ENCODE data around the gene TMEM63C.

Gene TMEM63C

DNA sequence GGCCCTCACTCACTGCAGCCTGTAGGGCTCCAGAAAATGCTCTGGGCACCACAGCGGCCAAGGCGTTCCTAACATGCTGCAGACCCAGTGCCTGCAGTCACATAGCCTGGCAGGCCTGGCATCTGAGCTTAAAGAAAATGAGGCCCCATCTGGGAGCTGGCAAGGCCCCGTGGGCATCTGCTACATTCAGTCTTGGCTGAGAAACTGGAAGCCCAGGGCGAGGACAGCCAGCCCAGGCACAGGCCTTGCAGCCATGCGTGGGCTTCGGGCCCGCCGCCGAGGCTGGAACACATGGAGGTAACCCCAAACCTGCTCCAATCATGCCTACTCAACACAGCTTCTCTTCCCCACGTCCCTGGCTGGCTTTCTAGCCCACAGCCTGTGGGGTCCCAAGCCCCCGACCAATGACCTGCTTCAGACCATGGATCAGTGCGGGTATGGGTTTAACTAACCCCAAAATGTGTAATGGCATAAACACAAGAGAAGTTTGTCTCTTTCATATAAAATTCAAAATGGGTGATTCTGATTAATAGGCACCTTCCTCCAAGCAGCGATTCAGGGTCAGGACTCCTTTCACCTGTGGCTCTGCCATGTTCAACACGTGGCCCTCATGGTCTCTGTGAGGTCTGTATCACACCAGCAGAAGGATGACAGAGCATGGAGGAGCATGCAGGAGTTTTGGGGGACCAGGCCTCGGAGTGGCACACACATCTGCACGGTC, 83.0 kb downstream of the TMEM63C start:
- Histone ChIP-seq H2AFZ (ENCODE audit: low read length) (no peak overlapping the region), H3K27me3 (ENCODE audit: insufficient read depth, low read length, poor library complexity, severe bottlenecking) (no peaks in the 10 kb centered on the region), H3K79me2 (ENCODE audit: insufficient read depth, low read length) (no peaks in the 10 kb centered on the region), H3K36me3 (ENCODE audit: insufficient read depth, low read length) (no peaks in the 10 kb centered on the region), H3K4me2 (ENCODE audit: low read depth, low read length, poor library complexity, severe bottlenecking) (no peak overlapping the region), H3K9ac (ENCODE audit: low read depth, low read length, poor library complexity, severe bottlenecking) (no peak overlapping the region), H3K4me1 (ENCODE audit: insufficient read depth, low read length, poor library complexity, severe bottlenecking) (peaks cover 3% of the 10 kb centered on the region), H3F3A (ENCODE audit: low read depth) (no peaks in the 10 kb centered on the region), H3K4me3 (ENCODE audit: low read length, poor library complexity, severe bottlenecking) (no peak overlapping the region), H4K20me1 (ENCODE audit: insufficient read depth, low read length, poor library complexity, severe bottlenecking) (no peaks in the 10 kb centered on the region), H3K9me3 (ENCODE audit: insufficient read depth, low read depth, low read length) (no peaks in the 10 kb centered on the region), H3K9me2 (replicated peaks; ENCODE audit: low read depth, low read length) (no peaks in the 10 kb centered on the region)
- TF ChIP-seq EZH2phosphoT487 (IDR thresholded peaks at IDR 0.05; ENCODE audit: borderline replicate concordance): no peak
- TF ChIP-seq, protein P1, sequence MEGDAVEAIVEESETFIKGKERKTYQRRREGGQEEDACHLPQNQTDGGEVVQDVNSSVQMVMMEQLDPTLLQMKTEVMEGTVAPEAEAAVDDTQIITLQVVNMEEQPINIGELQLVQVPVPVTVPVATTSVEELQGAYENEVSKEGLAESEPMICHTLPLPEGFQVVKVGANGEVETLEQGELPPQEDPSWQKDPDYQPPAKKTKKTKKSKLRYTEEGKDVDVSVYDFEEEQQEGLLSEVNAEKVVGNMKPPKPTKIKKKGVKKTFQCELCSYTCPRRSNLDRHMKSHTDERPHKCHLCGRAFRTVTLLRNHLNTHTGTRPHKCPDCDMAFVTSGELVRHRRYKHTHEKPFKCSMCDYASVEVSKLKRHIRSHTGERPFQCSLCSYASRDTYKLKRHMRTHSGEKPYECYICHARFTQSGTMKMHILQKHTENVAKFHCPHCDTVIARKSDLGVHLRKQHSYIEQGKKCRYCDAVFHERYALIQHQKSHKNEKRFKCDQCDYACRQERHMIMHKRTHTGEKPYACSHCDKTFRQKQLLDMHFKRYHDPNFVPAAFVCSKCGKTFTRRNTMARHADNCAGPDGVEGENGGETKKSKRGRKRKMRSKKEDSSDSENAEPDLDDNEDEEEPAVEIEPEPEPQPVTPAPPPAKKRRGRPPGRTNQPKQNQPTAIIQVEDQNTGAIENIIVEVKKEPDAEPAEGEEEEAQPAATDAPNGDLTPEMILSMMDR (conservative IDR thresholded peaks at IDR 0.05; ENCODE audit: low read length): no peak

- H2AFZ ChIP-seq (ENCODE audit: low read length): no peak overlapping the region
- H3K9me3 ChIP-seq (ENCODE audit: insufficient read depth, low read depth, low read length): no peaks in the 10 kb centered on the region
- no peak overlapping the region for H3K9ac ChIP-seq (ENCODE audit: low read depth, low read length, poor library complexity, severe bottlenecking)
- H3K4me1 ChIP-seq (ENCODE audit: insufficient read depth, low read length, poor library complexity, severe bottlenecking): peaks cover 6% of the 10 kb centered on the region
- no peaks in the 10 kb centered on the region for H3K9me2 ChIP-seq (replicated peaks; ENCODE audit: low read depth, low read length)
- H3K36me3 ChIP-seq (ENCODE audit: insufficient read depth, low read length): no peaks in the 10 kb centered on the region
- H3F3A ChIP-seq (ENCODE audit: low read depth): no peaks in the 10 kb centered on the region
- no peak overlapping the region for H3K4me2 ChIP-seq (ENCODE audit: low read depth, low read length, poor library complexity, severe bottlenecking)
- no peaks in the 10 kb centered on the region for H3K27me3 ChIP-seq (ENCODE audit: insufficient read depth, low read length, poor library complexity, severe bottlenecking)
- no peak overlapping the region for H3K4me3 ChIP-seq (ENCODE audit: low read length, poor library complexity, severe bottlenecking)
- TF ChIP-seq, protein P1 (conservative IDR thresholded peaks at IDR 0.05; ENCODE audit: low read length): no peak
- no peak for TF ChIP-seq EZH2phosphoT487 (IDR thresholded peaks at IDR 0.05; ENCODE audit: borderline replicate concordance)
- no peaks in the 10 kb centered on the region for H4K20me1 ChIP-seq (ENCODE audit: insufficient read depth, low read length, poor library complexity, severe bottlenecking)
- no peaks in the 10 kb centered on the region for H3K79me2 ChIP-seq (ENCODE audit: insufficient read depth, low read length)
Observed at GRCh38 chr14:77265187-77265515, 83.6 kb downstream of the TMEM63C start.

DNA sequence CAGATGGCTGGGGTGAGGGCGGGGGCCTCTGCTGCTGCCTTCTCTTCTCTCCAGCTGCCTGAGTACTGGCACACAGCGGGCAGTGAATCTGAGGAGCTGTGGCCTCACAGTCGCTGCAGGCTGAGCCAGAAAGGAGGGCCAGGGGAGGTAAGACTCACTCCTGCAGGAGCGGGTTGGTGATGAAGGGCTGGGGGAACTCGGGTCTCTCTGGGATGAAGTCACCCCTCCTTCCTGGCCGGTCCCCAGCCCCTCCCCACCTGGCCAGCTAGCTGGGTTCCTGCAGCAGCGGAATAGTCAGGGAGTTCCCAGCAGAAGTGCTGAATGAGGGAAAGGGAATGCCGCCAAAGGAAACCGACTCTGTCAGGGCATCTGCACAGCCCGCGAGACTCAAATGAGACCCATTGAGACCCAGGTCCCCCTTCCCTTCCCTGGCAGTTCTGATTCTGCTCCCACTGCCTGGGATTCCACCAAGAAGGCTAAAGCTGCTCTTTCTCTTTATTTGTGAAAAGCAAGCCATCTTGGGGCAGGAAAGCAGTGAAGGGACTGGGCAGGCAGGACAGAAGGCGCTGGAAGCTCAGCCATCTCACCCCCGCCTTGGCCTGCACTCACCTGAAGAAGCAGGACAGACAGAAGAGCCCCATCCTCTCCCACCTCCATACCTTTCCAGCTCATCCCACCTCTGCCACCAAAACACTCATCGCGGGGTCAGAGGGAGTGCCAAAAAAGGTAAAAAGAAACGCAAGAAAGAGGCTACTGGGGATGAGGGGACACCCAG, 84.2 kb downstream of the TMEM63C start:
- no peak overlapping the region for H2AFZ ChIP-seq (ENCODE audit: low read length)
- H3K9me2 ChIP-seq (replicated peaks; ENCODE audit: low read depth, low read length): no peaks in the 10 kb centered on the region
- H3K79me2 ChIP-seq (ENCODE audit: insufficient read depth, low read length): no peaks in the 10 kb centered on the region
- no peaks in the 10 kb centered on the region for H3K27me3 ChIP-seq (ENCODE audit: insufficient read depth, low read length, poor library complexity, severe bottlenecking)
- no peak overlapping the region for H3K9ac ChIP-seq (ENCODE audit: low read depth, low read length, poor library complexity, severe bottlenecking)
- H3K36me3 ChIP-seq (ENCODE audit: insufficient read depth, low read length): no peaks in the 10 kb centered on the region
- H3K4me2 ChIP-seq (ENCODE audit: low read depth, low read length, poor library complexity, severe bottlenecking): no peak overlapping the region
- H3K4me3 ChIP-seq (ENCODE audit: low read length, poor library complexity, severe bottlenecking): no peak overlapping the region
- TF ChIP-seq, protein P1 (conservative IDR thresholded peaks at IDR 0.05; ENCODE audit: low read length): no peak
- no peak for TF ChIP-seq EZH2phosphoT487 (IDR thresholded peaks at IDR 0.05; ENCODE audit: borderline replicate concordance)
- no peaks in the 10 kb centered on the region for H4K20me1 ChIP-seq (ENCODE audit: insufficient read depth, low read length, poor library complexity, severe bottlenecking)
- H3F3A ChIP-seq (ENCODE audit: low read depth): no peaks in the 10 kb centered on the region
- H3K4me1 ChIP-seq (ENCODE audit: insufficient read depth, low read length, poor library complexity, severe bottlenecking): peaks cover 6% of the 10 kb centered on the region
- no peaks in the 10 kb centered on the region for H3K9me3 ChIP-seq (ENCODE audit: insufficient read depth, low read depth, low read length)
